Effector CD4-positive, alpha-beta T cell (primary cell): ENCODE measurements around the gene KIF25.

ENCODE experiments used
- DNase-seq: peaks from one replicate; pipeline ENCODE4 v3.0.0-alpha.2; 2020

Gene KIF25

DNA sequence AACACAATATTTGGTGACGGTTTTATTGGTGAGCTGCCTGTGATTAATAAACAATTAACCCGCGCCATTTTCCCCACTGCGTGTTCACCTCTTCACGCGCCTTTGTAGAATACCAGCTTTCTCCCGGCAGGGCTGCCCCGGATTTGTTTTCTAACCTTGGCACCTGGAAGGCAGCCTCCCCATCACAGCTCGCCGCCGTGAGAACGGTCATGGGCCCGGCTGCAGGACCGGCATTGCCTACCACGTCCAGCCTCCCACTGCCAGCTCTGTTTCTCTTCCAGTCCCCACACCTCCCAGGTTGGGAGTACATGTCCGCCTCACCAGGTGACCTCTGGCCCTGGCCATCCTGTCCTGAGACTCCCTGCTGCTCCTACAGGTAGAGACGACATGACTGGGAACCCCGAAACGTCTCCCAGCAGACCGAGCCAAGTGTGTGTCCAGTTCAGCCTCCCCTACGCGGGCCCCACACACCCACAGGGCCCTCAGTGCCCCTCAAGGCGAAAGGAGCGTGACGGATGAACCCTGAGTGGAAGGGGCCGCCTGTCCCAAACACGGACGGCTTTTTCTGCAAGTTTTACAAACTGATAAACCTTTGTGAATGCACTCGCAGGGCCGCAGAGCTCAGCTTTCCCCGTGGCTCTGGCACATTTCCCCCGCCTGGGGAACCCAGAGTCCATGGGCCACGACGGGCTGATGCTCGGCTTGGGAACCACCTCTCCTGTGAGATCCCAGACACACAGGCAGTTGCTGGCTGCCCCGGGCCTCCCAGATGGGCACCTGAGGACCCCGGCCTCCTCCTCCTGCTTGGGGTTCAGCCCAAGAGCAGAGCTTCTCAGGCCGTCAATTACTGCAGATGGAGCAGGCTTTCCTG lies 55.9 kb downstream of the KIF25 start:
- DNase-seq, result no peak

- DNase-seq, result no peak
Observed at GRCh38 chr6:168053957-168054471, 56.5 kb downstream of the KIF25 start.

DNA sequence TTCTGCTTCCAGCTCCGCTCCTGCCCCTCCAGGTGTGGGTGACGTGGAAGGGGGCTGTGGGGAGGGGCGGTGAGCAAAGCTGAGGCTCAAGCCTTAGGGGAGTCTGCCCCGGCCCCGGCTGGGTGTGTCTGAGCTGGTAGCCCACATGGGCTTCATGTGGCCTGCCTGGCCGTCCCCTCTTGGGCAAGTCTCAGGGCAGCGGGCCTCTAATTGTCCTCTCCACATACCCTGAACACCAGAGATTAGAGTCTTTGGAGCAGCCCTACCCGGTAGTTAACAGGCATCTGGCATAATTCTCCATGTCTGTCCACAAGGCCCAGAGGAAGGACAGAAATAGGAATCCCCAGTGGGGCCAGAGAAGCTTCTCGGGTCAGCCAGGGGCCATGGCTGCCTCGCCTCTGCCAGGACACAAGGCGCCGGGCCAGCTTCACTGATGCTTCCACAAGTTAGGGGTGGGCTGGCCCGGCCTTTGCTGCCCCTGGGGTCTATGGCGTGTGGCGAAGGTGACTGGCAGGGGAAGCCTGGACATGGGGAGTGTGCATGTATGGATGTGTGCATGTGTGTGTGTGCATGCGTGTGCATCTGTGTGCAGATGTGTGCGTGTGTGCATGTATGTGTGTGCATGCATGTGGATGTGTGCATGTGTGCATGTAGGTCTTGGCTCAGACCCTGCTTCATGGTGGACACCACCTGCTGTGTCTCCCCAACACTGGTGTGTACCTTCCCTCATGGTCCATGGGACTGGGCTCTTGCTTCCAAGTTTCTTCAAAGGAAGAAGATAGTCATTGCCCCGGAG lies 57.5 kb downstream of the KIF25 start:
- DNase-seq, result no peak

DNA sequence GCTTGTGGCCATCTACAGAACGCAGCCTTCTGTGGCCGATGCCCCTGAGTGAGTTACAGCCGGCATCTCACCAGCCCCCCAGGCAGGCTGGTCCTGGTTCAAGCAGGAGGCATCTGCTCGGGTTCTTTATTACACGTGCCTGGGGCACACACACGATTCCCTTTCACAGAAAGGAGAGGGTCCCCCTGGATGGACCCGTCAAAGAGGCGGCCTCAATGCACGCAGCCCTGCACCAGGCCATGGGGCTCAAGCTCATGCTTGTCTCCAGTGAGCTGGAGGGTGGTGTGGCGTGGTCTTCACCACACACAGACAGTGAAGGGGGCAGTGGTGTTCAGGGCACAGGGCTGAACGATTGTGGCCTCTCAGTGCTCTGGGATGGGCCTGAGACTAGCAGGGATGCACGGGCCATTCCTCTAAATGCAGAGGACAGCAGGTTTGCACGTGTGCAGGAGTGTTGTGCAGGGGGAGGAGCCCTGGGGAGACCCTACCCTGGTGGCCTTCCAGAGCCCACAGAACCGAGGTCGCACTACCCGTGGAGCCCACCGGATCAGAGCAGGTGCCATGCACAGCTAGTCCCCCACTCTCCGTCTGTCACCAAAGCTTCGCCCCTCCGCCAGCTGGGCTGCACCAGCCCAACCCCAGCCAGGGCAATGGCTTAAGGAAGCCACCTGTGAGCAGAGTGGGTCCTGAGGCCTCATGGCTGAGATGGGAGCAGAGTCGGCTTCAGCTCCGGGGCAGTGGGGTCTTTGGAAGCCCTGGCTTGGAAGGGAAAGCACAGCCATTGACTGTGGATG lies 58.4 kb downstream of the KIF25 start:
- DNase-seq, result no peak

- DNase-seq, result no peak
Observed at GRCh38 chr6:168056892-168057527, 59.5 kb downstream of the KIF25 start.

DNA sequence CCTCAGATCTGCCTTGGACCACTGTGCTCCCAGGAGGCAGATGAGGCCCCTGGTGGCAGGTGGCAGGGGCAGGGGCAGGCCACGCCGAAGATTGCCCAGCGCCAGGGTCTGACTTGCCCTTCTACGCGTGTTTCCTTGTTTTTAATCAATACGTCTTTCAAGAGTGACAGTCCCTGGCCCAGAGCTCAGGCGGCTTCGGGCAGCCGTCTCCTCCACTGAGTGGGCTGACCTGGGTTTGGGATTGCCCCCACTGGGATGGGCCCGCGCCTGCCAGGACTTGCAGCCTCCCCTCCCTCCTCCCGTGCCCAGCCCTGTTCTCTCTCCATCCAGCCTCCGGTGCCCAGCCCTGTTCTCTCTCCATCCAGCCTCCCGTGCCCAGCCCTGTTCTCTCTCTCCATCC lies 60.4 kb downstream of the KIF25 start:
- no peak for DNase-seq

- DNase-seq, result no peak
Observed at GRCh38 chr6:168058691-168059551, 61.5 kb downstream of the KIF25 start.

- DNase-seq, result no peak
Observed at GRCh38 chr6:168060521-168060931, 63.1 kb downstream of the KIF25 start.

GRCh38 chr6:168061269-168062210 lies 64.1 kb downstream of the KIF25 start:
- DNase-seq, result no peak

DNA sequence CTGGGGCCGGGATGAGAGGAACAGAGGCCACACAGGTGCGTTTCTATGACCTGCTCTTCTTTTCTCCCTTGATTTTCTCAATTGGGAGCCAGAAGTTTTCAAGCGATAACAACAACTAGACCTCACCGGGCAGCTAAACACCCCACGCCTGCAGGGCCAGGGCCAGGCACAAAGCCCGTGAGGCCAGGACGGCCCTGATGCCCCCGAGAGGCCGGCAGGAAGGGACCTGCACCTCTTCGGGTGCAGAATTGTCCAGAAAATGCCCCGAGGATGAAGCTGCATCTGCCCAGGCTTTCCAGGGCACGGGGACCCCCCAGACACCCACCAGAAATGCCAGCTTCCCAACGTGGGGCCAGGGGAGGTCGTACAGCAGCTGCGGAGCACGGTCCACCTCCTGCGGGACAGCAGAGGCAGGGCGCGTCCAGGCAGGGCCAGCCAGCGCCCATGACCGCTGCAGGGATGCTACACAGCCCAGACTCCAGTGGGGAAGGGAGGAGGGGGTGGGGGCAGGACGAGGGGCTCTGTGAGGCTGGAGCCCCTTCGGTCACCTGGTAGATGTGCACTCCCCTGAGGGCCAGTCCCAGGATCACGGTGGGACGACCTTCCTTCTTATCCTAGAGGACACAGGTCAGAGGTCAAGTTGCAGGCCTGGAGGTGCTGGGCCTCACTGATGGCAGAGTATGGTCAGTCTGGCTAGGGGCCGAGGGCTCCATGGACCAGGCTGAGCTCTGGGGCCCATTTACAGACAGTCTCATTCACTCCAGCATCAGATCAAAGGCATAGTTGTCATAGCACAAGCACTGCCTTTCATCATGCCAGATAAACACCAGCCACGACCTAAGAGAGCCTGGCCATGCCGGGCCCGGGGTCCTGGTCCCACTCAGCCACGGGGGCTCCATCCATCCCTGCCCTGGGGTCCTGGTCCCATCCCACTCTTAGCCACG lies 65.1 kb downstream of the KIF25 start:
- no peak for DNase-seq

GRCh38 chr6:168063431-168063830 lies 66.0 kb downstream of the KIF25 start:
- DNase-seq, result no peak

DNA sequence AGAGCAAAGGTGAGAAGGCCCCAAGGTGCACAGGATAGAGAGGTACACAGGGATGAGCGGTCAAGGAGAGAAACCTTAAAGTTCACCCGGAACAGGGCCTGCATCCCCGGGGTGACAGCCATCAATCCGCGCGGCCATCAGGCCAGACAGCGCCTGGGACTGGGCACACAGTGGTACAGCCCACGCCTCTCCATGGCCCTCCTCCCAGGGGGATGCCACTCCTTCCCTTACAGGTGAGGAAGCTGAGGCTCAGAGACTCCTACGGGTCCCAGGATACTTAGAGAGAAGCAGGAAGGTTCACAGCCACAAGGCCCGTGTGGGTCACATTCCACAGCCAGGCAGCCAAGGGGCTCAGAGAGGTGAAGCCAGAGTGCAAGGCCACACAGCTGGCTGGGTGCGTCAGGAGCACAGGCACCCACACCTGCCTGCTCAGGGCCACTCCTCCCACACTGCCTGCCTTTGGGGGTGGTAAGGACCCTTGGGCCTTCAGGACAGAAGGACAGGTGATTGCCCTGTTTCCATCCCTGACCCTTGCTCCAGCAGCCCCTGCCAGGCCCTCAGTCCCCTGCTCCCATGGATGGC lies 66.8 kb downstream of the KIF25 start:
- no peak for DNase-seq

GRCh38 chr6:168067081-168067759 lies 69.7 kb downstream of the KIF25 start:
- DNase-seq, result no peak

DNA sequence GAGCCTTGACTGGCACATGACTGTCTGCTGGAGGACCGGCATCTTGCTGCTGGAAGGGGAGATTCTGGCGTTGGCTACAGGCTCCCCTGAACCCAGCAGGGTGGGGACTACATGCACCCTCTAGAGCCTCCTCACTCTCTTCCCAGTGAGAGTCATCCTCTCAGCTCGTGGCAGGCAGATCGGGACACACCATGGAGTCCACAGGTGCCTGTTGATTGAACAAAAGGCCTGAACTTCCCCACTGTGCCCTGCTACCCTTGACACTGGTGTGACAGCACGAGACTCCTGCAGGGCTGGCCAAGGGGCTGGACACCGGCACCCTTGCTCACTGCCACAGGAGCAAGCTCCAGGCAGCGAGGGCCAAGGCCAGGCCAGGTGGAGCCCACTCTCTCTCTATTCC lies 73.3 kb downstream of the KIF25 start:
- no peak for DNase-seq

- no peak for DNase-seq
Observed at GRCh38 chr6:168071620-168072019, 74.1 kb downstream of the KIF25 start.

DNA sequence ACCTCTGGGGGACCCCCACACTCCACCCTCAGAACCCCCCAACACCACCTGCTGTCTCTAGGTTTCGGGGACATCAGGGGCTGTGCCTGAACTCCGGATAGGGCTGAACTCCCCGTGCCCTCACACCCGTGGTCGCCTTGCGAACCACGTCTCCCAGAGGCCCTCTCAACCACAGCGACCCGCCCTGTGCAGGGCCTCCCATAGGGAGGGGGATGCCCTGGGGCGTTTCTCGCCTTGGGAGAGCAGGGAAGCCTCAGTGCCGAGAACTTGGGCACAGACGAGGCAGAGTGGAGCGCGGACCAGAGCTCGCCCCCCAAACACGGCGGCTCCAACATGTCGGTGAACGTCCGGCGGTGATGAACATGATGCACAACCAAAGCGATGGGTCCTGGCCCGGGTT lies 74.8 kb downstream of the KIF25 start:
- no peak for DNase-seq

- no peak for DNase-seq
Observed at GRCh38 chr6:168072730-168073129, 75.3 kb downstream of the KIF25 start.
